ENCODE results near the gene LRFN3. TPM values are rescaled to one million over a fixed set of nuclear protein-coding genes. Genes with fewer than 3 reads are reported as not detected.
A peak's percentile ranks its signal among the peaks of the same experiment; 100 is the strongest.
"Not testable (repeated sequence)": the region's sequence is repeated elsewhere in the genome, so short reads cannot be mapped to it uniquely, and the experiment has no call there.

LRFN3 gene
- total RNA-seq, 8 experiments from 2014 or later: 0.56 to 11.7 (median 6.5) TPM

GRCh38 chr19:35977446-35978222, 41.5 kb downstream of the LRFN3 start:
- H3K4me3 ChIP-seq: no peak overlapping the region
- no peak overlapping the region for H3K27ac ChIP-seq
- in situ Hi-C loops (cut with MboI; ENCODE audit: low pct_unique_long_range_greater_than_20kb in 2 of 9, low sequenced_read_pairs in 9 of 9, unreplicated experiment in 9 of 9): no loop called here
- peak in 5 of 8 experiments; percentile 16 to 72 (median 26) for ATAC-seq (replicated peaks in 6 of 8)
- H3K4me1 ChIP-seq (replicated peaks in 1 of 2): no peaks in the 10 kb centered on the region
- WGBS, 10 experiments: 38 to 78% (median 57%) methylated on average over 3 to 11 of the region's 14 CpGs; no CpG with 5 or more reads in 1 of the 10 experiments

- ATAC-seq (replicated peaks in 6 of 8): no peak
- no peak overlapping the region for H3K27ac ChIP-seq
- in situ Hi-C loops (cut with MboI; ENCODE audit: low pct_unique_long_range_greater_than_20kb in 2 of 9, low sequenced_read_pairs in 9 of 9, unreplicated experiment in 9 of 9): no loop called here
- 20 to 80% (median 57%) methylated on average over 1 of the region's 5 CpGs; no CpG with 5 or more reads in 7 of the 10 experiments for WGBS, 10 experiments
- no peak overlapping the region for H3K4me3 ChIP-seq
- no peaks in the 10 kb centered on the region for H3K4me1 ChIP-seq (replicated peaks in 1 of 2)
These were observed 42.1 kb downstream of the LRFN3 start for GRCh38 chr19:35978271-35978670.

- Histone ChIP-seq H3K4me1 (replicated peaks in 1 of 2) (no peaks in the 10 kb centered on the region), H3K27ac (no peak overlapping the region), H3K4me3 (no peak overlapping the region)
- ATAC-seq (replicated peaks in 6 of 8): no peak
- 73% methylated on average over 3 of the region's 20 CpGs; no CpG with 5 or more reads in 9 of the 10 experiments for WGBS, 10 experiments
- in situ Hi-C loops (cut with MboI; ENCODE audit: low pct_unique_long_range_greater_than_20kb in 2 of 9, low sequenced_read_pairs in 9 of 9, unreplicated experiment in 9 of 9): no loop called here
These were observed 42.7 kb downstream of the LRFN3 start for GRCh38 chr19:35978832-35979365.

GRCh38 chr19:35980997-35981396, 44.8 kb downstream of the LRFN3 start:
- H3K27ac ChIP-seq; ATAC-seq (replicated peaks in 6 of 8); H3K4me1 ChIP-seq (replicated peaks in 1 of 2); H3K4me3 ChIP-seq; in situ Hi-C loops (cut with MboI; ENCODE audit: low pct_unique_long_range_greater_than_20kb in 2 of 9, low sequenced_read_pairs in 9 of 9, unreplicated experiment in 9 of 9): not testable (repeated sequence)
- whole genome bisulfite sequencing, 10 experiments: 26 to 75% (median 67%) methylated on average over 4 of the region's 4 CpGs; no CpG with 5 or more reads in 3 of the 10 experiments

GRCh38 chr19:35983177-35983576, 47.0 kb downstream of the LRFN3 start:
- ATAC-seq (replicated peaks in 6 of 8): no peak
- in situ Hi-C loops (cut with MboI; ENCODE audit: low pct_unique_long_range_greater_than_20kb in 2 of 9, low sequenced_read_pairs in 9 of 9, unreplicated experiment in 9 of 9): no loop called here
- Histone ChIP-seq H3K27ac (no peak overlapping the region), H3K4me3 (no peak overlapping the region), H3K4me1 (replicated peaks in 1 of 2) (no peaks in the 10 kb centered on the region)
- WGBS, 10 experiments: 0 to 100% (median 60%) methylated on average over 1 of the region's 8 CpGs; no CpG with 5 or more reads in 3 of the 10 experiments

GRCh38 chr19:35986111-35986510, 49.9 kb downstream of the LRFN3 start:
- 57 to 100% (median 94%) methylated on average over 1 to 4 of the region's 5 CpGs; no CpG with 5 or more reads in 5 of the 10 experiments for WGBS, 10 experiments

GRCh38 chr19:35986664-35987570, 50.7 kb downstream of the LRFN3 start:
- 28 to 100% (median 35%) methylated on average over 1 to 8 of the region's 54 CpGs; no CpG with 5 or more reads in 5 of the 10 experiments for WGBS, 10 experiments
- Histone ChIP-seq H3K4me1 (replicated peaks in 1 of 2) (no peaks in the 10 kb centered on the region), H3K4me3 (peak overlapping the region; percentile 34 to 40 (median 38)), H3K27ac (no peak overlapping the region)
- ATAC-seq (replicated peaks in 6 of 8): peak; percentile 79 to 93 (median 90)
- in situ Hi-C loops (cut with MboI; ENCODE audit: low pct_unique_long_range_greater_than_20kb in 2 of 9, low sequenced_read_pairs in 9 of 9, unreplicated experiment in 9 of 9): no loop called here

More at GRCh38 chr19:35986111-35986510, 49.9 kb downstream of the LRFN3 start:
- ATAC-seq (replicated peaks in 6 of 8): no peak
- in situ Hi-C loops (cut with MboI; ENCODE audit: low pct_unique_long_range_greater_than_20kb in 2 of 9, low sequenced_read_pairs in 9 of 9, unreplicated experiment in 9 of 9): no loop called here
- H3K27ac ChIP-seq: no peak overlapping the region
- no peaks in the 10 kb centered on the region for H3K4me1 ChIP-seq (replicated peaks in 1 of 2)
- H3K4me3 ChIP-seq: no peak overlapping the region

GRCh38 chr19:35987571-35987896, 51.4 kb downstream of the LRFN3 start:
- no peak for ATAC-seq (replicated peaks in 6 of 8)
- no peak overlapping the region for H3K27ac ChIP-seq
- H3K4me3 ChIP-seq: peak overlapping the region; percentile 34 to 40 (median 38)
- H3K4me1 ChIP-seq (replicated peaks in 1 of 2): no peaks in the 10 kb centered on the region
- WGBS, 10 experiments: 0 to 100% (median 43%) methylated on average over 1 to 4 of the region's 8 CpGs; no CpG with 5 or more reads in 1 of the 10 experiments
- in situ Hi-C loops (cut with MboI; ENCODE audit: low pct_unique_long_range_greater_than_20kb in 2 of 9, low sequenced_read_pairs in 9 of 9, unreplicated experiment in 9 of 9): no loop called here

- Histone ChIP-seq H3K4me3 (no peak overlapping the region), H3K4me1 (replicated peaks in 1 of 2) (no peaks in the 10 kb centered on the region), H3K27ac (no peak overlapping the region)
- ATAC-seq (replicated peaks in 6 of 8): no peak
- WGBS, 10 experiments: 25 to 100% (median 75%) methylated on average over 1 to 3 of the region's 3 CpGs; no CpG with 5 or more reads in 3 of the 10 experiments
- in situ Hi-C loops (cut with MboI; ENCODE audit: low pct_unique_long_range_greater_than_20kb in 2 of 9, low sequenced_read_pairs in 9 of 9, unreplicated experiment in 9 of 9): no loop called here
These were observed 52.6 kb downstream of the LRFN3 start for GRCh38 chr19:35988824-35989223.

GRCh38 chr19:35990156-35990555, 54.0 kb downstream of the LRFN3 start:
- peaks cover 0 to 3% of the 10 kb centered on the region in 2 donors for H3K4me1 ChIP-seq (replicated peaks in 1 of 2)
- WGBS, 10 experiments: 0 to 83% (median 69%) methylated on average over 1 to 4 of the region's 4 CpGs; no CpG with 5 or more reads in 2 of the 10 experiments

GRCh38 chr19:35990771-35991730, 54.9 kb downstream of the LRFN3 start:
- 57 to 93% (median 72%) methylated on average over 1 to 9 of the region's 10 CpGs; no CpG with 5 or more reads in 1 of the 10 experiments for whole genome bisulfite sequencing, 10 experiments
- no peak for ATAC-seq (replicated peaks in 6 of 8)
- in situ Hi-C loops (cut with MboI; ENCODE audit: low pct_unique_long_range_greater_than_20kb in 2 of 9, low sequenced_read_pairs in 9 of 9, unreplicated experiment in 9 of 9): no loop called here
- H3K4me3 ChIP-seq: no peak overlapping the region
- H3K4me1 ChIP-seq (replicated peaks in 1 of 2): peaks cover 2 to 6% of the 10 kb centered on the region in 2 donors
- no peak overlapping the region for H3K27ac ChIP-seq

More at GRCh38 chr19:35990156-35990555, 54.0 kb downstream of the LRFN3 start:
- ATAC-seq (replicated peaks in 6 of 8): no peak
- no peak overlapping the region for H3K27ac ChIP-seq
- in situ Hi-C loops (cut with MboI; ENCODE audit: low pct_unique_long_range_greater_than_20kb in 2 of 9, low sequenced_read_pairs in 9 of 9, unreplicated experiment in 9 of 9): no loop called here
- H3K4me3 ChIP-seq: no peak overlapping the region
